ENCODE results near the gene NPAS3.

The NPAS3 gene

DNA sequence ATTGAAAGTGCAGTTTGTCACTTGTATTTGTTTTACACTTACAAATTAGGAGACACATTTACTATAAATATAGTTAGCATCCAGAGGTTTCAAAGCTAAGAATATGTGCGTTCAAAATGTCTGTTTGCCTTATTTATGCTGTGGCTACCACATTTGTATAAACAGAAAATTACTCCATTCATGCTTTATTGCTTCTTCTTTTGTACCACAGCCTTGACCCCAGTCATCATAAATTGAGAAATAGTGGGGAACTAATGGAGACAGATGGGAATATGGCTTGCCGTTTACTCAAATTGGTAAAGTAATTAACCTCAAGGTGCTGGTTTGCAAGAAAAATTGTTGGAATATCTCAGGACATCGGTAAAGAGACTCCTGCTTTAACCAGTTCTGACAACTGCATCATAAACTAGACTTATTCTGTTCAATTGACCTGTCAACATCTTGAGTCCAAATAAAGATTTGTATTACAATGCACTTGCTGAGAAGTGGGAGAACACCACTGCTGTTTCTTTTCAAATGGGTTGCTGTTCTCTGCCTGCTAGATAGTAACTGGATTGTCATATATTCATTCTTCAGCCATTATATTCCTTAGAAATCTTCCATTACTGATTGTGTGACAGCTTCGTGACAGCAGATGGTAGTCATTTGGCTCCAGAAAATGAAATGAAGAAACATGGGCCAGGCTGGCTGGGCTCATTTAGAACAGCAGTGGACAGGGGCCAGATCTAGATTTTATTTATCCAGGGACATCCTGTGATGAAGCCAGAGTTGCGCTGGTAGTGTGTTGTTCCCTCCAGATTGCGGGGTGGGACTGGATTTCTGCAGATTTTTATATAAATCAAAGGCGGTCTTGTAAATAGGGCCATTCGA, 657.8 kb downstream of the NPAS3 start:
- H3K9me3 Mint-ChIP-seq: peaks cover under 1% of the 10 kb centered on the region
- no peaks in the 10 kb centered on the region for H3K36me3 Mint-ChIP-seq (ENCODE audit: insufficient read depth)
- H3K4me3 Mint-ChIP-seq: no peak overlapping the region
- H3K27me3 Mint-ChIP-seq: no peaks in the 10 kb centered on the region
- H3K27ac Mint-ChIP-seq (ENCODE audit: low read depth): no peak overlapping the region
- no peaks in the 10 kb centered on the region for H3K4me1 Mint-ChIP-seq
- ATAC-seq (replicated peaks; ENCODE audit: extremely low read depth, poor library complexity, severe bottlenecking) (no peak), DNase-seq (ENCODE audit: low spot score in 2 of 2) (no peak)

GRCh38 chr14:33598582-33598981, 659.9 kb downstream of the NPAS3 start:
- H3K27me3 Mint-ChIP-seq: no peaks in the 10 kb centered on the region
- H3K4me3 Mint-ChIP-seq: no peak overlapping the region
- DNase-seq (ENCODE audit: low spot score in 2 of 2): no peak
- no peaks in the 10 kb centered on the region for H3K4me1 Mint-ChIP-seq
- peaks cover 6% of the 10 kb centered on the region for H3K9me3 Mint-ChIP-seq
- no peak for ATAC-seq (replicated peaks; ENCODE audit: extremely low read depth, poor library complexity, severe bottlenecking)
- H3K36me3 Mint-ChIP-seq (ENCODE audit: insufficient read depth): no peaks in the 10 kb centered on the region
- no peak overlapping the region for H3K27ac Mint-ChIP-seq (ENCODE audit: low read depth)

- H3K27ac Mint-ChIP-seq (ENCODE audit: low read depth): no peak overlapping the region
- H3K27me3 Mint-ChIP-seq: no peaks in the 10 kb centered on the region
- H3K9me3 Mint-ChIP-seq: peaks cover 6% of the 10 kb centered on the region
- DNase-seq (ENCODE audit: low spot score in 2 of 2): no peak
- no peak for ATAC-seq (replicated peaks; ENCODE audit: extremely low read depth, poor library complexity, severe bottlenecking)
- H3K4me3 Mint-ChIP-seq: no peak overlapping the region
- no peaks in the 10 kb centered on the region for H3K36me3 Mint-ChIP-seq (ENCODE audit: insufficient read depth)
- H3K4me1 Mint-ChIP-seq: no peaks in the 10 kb centered on the region
Measured at GRCh38 chr14:33602396-33602795, 663.7 kb downstream of the NPAS3 start.

GRCh38 chr14:33606591-33606990, 667.9 kb downstream of the NPAS3 start:
- no peak for DNase-seq (ENCODE audit: low spot score in 2 of 2)
- H3K4me3 Mint-ChIP-seq: no peak overlapping the region
- H3K27ac Mint-ChIP-seq (ENCODE audit: low read depth): no peak overlapping the region
- H3K36me3 Mint-ChIP-seq (ENCODE audit: insufficient read depth): no peaks in the 10 kb centered on the region
- H3K4me1 Mint-ChIP-seq: no peaks in the 10 kb centered on the region
- H3K9me3 Mint-ChIP-seq: peaks cover 4% of the 10 kb centered on the region
- H3K27me3 Mint-ChIP-seq: no peaks in the 10 kb centered on the region
- no peak for ATAC-seq (replicated peaks; ENCODE audit: extremely low read depth, poor library complexity, severe bottlenecking)

DNA sequence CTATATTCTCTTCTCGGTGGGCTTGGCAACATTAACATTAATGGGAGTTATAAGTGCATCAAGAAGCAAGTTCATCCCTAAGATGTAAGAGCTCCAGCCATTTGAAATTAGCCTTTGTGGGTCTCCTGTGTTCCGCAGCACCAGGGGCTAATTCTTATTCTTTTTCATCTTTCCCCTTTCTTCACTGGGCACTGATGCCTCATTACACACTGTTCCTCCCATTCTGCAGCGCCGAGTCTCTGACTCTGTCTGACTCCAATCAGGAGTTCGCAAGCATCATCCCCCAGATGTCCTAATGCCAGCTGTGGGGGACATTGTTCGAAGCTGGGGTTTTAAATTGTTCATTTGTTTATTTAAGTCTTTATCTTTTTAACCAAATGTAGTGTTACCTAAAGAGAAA, 670.9 kb downstream of the NPAS3 start:
- peaks cover 7% of the 10 kb centered on the region for H3K9me3 Mint-ChIP-seq
- DNase-seq (ENCODE audit: low spot score in 2 of 2) (no peak), ATAC-seq (replicated peaks; ENCODE audit: extremely low read depth, poor library complexity, severe bottlenecking) (no peak)
- H3K27me3 Mint-ChIP-seq: no peaks in the 10 kb centered on the region
- no peaks in the 10 kb centered on the region for H3K4me1 Mint-ChIP-seq
- H3K36me3 Mint-ChIP-seq (ENCODE audit: insufficient read depth): no peaks in the 10 kb centered on the region
- H3K27ac Mint-ChIP-seq (ENCODE audit: low read depth): no peak overlapping the region
- no peak overlapping the region for H3K4me3 Mint-ChIP-seq

- Mint-ChIP-seq H3K36me3 (ENCODE audit: insufficient read depth) (no peaks in the 10 kb centered on the region), H3K4me3 (no peak overlapping the region), H3K27me3 (no peaks in the 10 kb centered on the region), H3K9me3 (peaks cover 13% of the 10 kb centered on the region), H3K27ac (ENCODE audit: low read depth) (no peak overlapping the region), H3K4me1 (no peaks in the 10 kb centered on the region)
- DNase-seq (ENCODE audit: low spot score in 2 of 2): no peak
- no peak for ATAC-seq (replicated peaks; ENCODE audit: extremely low read depth, poor library complexity, severe bottlenecking)
Measured at GRCh38 chr14:33610121-33610520, 671.4 kb downstream of the NPAS3 start.

DNA sequence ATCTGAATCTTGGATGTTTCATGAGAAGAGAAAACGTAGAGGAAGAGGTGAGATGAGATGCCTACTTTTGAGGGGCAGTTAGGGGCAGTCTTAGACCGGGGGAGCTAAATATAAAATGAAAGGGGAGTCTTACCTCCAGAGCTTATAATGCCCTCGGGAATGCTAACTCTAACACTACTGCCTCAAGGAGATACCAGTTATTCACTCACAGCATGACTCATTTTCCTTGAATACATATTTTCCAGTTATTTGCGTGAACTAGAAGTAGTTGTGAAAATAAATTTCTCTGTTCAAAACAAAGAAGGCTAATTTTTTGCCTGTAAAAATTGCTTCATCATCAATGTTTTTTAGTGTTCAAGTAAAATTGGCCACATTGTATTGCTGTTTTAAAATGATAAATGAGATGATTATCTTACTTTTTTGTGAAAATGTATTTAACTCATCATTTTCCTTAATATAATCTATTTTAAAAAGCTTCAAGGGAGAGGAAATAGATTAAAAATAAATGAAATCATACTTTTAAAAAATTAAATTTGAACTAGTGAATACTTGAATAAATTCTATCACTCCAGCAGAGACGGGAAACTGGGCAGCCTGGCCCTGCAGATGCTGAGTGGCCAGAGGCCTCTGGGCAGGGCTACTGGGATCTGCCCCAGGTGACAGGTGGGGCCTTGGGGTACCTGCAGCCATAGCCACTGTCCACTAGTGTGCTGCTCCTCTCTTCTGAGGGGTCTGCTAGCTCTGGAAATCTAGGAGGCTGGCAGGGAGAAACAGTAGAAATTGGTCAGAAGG, 672.9 kb downstream of the NPAS3 start:
- peaks cover 16% of the 10 kb centered on the region for H3K9me3 Mint-ChIP-seq
- no peak overlapping the region for H3K4me3 Mint-ChIP-seq
- no peak overlapping the region for H3K27ac Mint-ChIP-seq (ENCODE audit: low read depth)
- DNase-seq (ENCODE audit: low spot score in 2 of 2) (no peak), ATAC-seq (replicated peaks; ENCODE audit: extremely low read depth, poor library complexity, severe bottlenecking) (no peak)
- no peaks in the 10 kb centered on the region for H3K4me1 Mint-ChIP-seq
- H3K27me3 Mint-ChIP-seq: no peaks in the 10 kb centered on the region
- H3K36me3 Mint-ChIP-seq (ENCODE audit: insufficient read depth): no peaks in the 10 kb centered on the region

DNA sequence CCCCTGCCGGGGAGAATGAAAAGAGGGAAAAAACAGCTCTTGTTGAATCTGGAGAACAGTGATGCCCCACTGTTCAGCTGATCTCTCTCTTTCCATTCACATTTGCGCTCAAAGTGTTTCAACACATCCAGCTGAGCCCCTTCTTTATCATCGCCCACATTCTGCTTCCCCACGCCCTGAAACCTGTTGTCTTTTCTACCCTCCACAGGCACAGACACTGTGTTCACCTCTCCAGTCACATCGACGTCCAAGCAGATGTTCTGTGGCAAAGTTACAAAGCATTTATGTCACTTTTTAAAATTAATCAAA, 673.5 kb downstream of the NPAS3 start:
- Mint-ChIP-seq H3K36me3 (ENCODE audit: insufficient read depth) (no peaks in the 10 kb centered on the region), H3K27me3 (no peaks in the 10 kb centered on the region), H3K4me1 (no peaks in the 10 kb centered on the region), H3K9me3 (peaks cover 16% of the 10 kb centered on the region), H3K27ac (ENCODE audit: low read depth) (no peak overlapping the region), H3K4me3 (no peak overlapping the region)
- ATAC-seq (replicated peaks; ENCODE audit: extremely low read depth, poor library complexity, severe bottlenecking): no peak
- DNase-seq (ENCODE audit: low spot score in 2 of 2): no peak

DNA sequence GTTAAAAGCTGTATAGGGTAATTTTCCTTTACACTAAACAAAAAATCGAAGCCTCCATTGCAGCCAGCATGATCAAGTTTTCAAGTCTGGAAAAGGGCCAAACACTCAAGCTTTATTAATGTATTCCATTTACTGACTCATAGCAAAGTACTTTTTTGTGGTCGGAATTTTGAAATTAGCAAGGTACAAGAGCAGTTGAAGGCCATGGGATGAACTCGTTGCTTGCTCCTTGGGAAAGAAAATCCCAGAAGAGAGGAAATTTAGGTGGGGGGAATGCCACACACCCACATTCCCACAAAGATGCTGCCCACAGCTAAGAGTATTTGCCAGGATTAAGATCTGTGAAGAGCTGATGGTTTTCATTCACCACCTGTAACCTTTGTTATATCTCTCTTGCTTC, 678.5 kb downstream of the NPAS3 start:
- peaks cover 16% of the 10 kb centered on the region for H3K9me3 Mint-ChIP-seq
- ATAC-seq (replicated peaks; ENCODE audit: extremely low read depth, poor library complexity, severe bottlenecking) (no peak), DNase-seq (ENCODE audit: low spot score in 2 of 2) (no peak)
- no peak overlapping the region for H3K4me3 Mint-ChIP-seq
- no peak overlapping the region for H3K27ac Mint-ChIP-seq (ENCODE audit: low read depth)
- no peaks in the 10 kb centered on the region for H3K36me3 Mint-ChIP-seq (ENCODE audit: insufficient read depth)
- no peaks in the 10 kb centered on the region for H3K27me3 Mint-ChIP-seq
- no peaks in the 10 kb centered on the region for H3K4me1 Mint-ChIP-seq

- Mint-ChIP-seq H3K4me1 (no peaks in the 10 kb centered on the region), H3K27ac (ENCODE audit: low read depth) (no peak overlapping the region), H3K36me3 (ENCODE audit: insufficient read depth) (no peaks in the 10 kb centered on the region), H3K4me3 (no peak overlapping the region), H3K9me3 (peaks cover 13% of the 10 kb centered on the region), H3K27me3 (no peaks in the 10 kb centered on the region)
- ATAC-seq (replicated peaks; ENCODE audit: extremely low read depth, poor library complexity, severe bottlenecking): no peak
- DNase-seq (ENCODE audit: low spot score in 2 of 2): no peak
Measured at GRCh38 chr14:33618361-33619105, 679.9 kb downstream of the NPAS3 start.

GRCh38 chr14:33622496-33622895, 683.8 kb downstream of the NPAS3 start:
- no peak for DNase-seq (ENCODE audit: low spot score in 2 of 2)
- no peaks in the 10 kb centered on the region for H3K9me3 Mint-ChIP-seq
- H3K27me3 Mint-ChIP-seq: no peaks in the 10 kb centered on the region
- H3K27ac Mint-ChIP-seq (ENCODE audit: low read depth): no peak overlapping the region
- ATAC-seq (replicated peaks; ENCODE audit: extremely low read depth, poor library complexity, severe bottlenecking): no peak
- H3K4me1 Mint-ChIP-seq: no peaks in the 10 kb centered on the region
- no peaks in the 10 kb centered on the region for H3K36me3 Mint-ChIP-seq (ENCODE audit: insufficient read depth)
- no peak overlapping the region for H3K4me3 Mint-ChIP-seq

GRCh38 chr14:33629792-33630191, 691.1 kb downstream of the NPAS3 start:
- peaks cover 12% of the 10 kb centered on the region for H3K9me3 Mint-ChIP-seq
- H3K36me3 Mint-ChIP-seq (ENCODE audit: insufficient read depth): no peaks in the 10 kb centered on the region
- no peaks in the 10 kb centered on the region for H3K4me1 Mint-ChIP-seq
- no peak overlapping the region for H3K4me3 Mint-ChIP-seq
- no peaks in the 10 kb centered on the region for H3K27me3 Mint-ChIP-seq
- ATAC-seq (replicated peaks; ENCODE audit: extremely low read depth, poor library complexity, severe bottlenecking) (no peak), DNase-seq (ENCODE audit: low spot score in 2 of 2) (no peak)
- no peak overlapping the region for H3K27ac Mint-ChIP-seq (ENCODE audit: low read depth)

Data from central memory CD8-positive, alpha-beta T cell (primary cell).